ENCODE results near the gene ZNF655.
A peak's percentile ranks its signal among the peaks of the same experiment; 100 is the strongest.

The ZNF655 gene

DNA sequence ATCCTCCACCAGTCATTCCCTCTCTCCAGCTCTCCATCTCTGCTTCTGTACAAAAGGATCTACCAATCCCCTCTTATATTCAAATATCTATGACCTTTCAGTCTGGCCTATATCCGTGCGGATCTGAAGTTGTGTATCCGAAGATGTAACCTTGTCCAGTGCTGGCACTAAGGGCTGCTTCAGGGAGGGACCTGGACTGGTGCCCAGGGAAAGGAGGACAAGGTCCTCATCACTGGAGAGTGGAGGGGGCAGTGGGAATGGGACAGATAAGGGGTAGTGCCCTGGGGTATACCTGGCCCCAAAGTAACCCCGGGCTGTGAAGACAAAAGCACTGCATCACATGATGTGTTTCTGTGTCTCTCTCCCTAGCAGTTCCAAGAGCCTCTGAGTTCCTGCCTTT lies 41.4 kb downstream of the ZNF655 start:
- FAIRE-seq, result no peak
- DNase-seq (ENCODE audit: extremely low spot score, insufficient read length, low read depth), result no peak

DNA sequence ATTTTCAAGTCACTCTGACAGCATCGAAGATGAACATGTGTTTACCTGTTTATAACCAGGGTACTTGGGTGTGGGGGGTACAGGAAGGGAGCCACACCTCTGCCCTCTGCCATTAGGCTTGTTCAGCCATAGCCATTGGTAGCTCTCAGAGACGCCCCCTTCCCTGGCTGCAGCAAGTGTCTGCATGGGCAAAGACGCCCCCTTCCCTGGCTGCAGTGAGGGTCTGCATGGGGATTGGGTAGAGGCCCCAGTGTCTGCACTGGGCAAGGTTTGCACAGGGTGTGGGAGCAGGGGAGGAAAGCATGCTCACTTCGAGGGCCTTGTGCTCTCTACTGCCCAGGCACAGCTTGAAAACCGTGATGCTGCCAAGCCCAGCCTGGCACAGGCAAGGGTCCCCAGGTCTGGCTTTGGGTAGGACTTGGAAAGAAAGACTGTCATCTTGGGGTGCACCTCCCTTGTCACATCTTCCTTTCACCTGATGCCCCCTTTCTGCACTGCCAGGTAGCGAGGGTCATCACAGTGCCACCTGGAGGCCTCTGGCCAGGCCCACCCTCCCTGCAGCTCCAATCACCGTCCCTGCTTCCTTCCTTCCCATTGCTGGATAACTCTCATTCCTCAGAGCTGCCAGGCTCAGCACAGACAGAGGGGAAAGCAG lies 43.3 kb downstream of the ZNF655 start:
- DNase-seq (ENCODE audit: extremely low spot score, insufficient read length, low read depth) (no peak), FAIRE-seq (no peak)

GRCh38 chr7:99605527-99605926 lies 47.1 kb downstream of the ZNF655 start:
- no peak for FAIRE-seq
- DNase-seq (ENCODE audit: extremely low spot score, insufficient read length, low read depth), result no peak

DNA sequence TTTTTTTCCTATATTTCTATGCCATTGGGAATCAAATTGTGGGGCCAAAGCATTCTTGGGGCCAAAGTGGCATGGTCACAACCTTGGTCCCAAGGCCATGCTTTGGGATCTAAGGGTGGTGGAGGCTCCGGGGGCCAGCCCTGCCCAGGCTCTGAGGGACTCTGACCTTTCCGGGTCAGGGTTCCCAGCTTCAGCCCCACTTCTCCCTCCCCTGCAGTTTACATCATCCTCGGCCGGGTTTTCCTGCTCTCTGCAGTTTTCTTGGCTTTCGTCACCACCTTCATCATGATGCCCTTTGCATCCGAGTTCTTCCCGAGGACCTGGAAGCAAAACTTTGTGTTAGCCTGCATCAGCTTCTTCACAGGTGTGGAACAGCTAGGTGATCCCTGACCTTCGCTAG lies 48.1 kb downstream of the ZNF655 start:
- no peak for DNase-seq (ENCODE audit: extremely low spot score, insufficient read length, low read depth)
- no peak for FAIRE-seq

GRCh38 chr7:99607548-99607947 lies 49.1 kb downstream of the ZNF655 start:
- no peak for DNase-seq (ENCODE audit: extremely low spot score, insufficient read length, low read depth)
- FAIRE-seq, result no peak

DNA sequence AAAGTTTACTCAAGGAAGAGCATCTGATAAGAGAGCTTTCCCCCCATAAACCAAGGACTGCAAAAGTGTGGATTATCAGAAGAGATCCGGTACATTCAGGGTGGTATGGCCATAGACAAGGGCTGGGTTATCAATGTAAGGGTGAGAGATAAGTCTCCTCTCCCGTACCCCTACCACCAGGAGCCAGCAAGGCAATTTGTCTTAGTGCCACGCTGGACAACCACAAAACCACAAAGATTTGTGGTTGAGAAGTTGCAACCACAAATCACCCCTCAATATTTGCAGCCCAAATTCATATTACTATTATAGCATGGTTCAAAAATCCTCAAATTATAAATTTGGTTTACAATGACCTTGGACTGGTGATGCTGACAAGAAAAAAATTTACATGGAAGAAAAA lies 56.1 kb downstream of the ZNF655 start:
- FAIRE-seq (no peak), DNase-seq (ENCODE audit: extremely low spot score, insufficient read length, low read depth) (no peak)

GRCh38 chr7:99615989-99616358 lies 57.5 kb downstream of the ZNF655 start:
- no peak for DNase-seq (ENCODE audit: extremely low spot score, insufficient read length, low read depth)
- no peak for FAIRE-seq

DNA sequence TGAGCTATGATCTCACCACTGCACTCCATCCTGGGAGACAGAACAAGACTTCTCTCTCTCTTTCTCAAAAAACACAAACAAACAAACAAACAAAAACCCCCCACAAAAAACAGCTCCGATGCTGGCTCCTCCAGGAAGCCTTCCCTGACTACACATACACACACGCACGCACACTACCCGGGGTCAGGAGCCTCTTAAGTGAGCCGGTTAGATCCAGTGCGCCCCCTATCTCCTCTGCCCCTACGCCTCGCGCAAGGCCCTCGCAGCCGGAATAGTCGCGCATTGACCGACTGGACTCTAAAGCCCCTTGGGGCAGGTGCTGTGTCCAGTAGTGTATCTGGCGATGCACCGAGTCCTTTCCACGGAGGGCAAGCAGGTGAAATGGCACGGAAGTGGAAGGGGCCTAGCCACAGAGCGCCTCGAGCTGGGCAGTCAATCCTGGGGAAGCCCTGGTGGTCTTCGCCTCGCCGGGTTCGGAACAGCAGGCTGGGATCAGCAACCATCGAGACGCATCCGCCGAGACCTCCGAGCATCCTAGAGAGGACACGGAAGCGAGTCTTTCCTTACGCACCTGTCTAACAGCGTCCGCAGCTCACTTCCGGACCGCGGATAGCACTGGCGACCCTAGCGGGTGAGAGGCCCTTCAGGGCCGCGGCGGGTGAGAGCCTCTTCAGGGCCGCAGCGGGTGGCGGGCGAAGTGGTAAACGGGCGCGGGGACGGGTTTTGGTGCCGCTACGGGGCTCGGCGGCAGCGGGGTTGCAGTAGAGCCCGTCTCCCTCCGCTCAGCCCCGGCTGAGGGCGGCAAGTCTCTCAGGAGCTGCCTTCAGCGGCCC lies 58.1 kb downstream of the ZNF655 start, which contains the start of gene ZSCAN25:
TSS of gene ZSCAN25 (plus strand) at position 588 of the 833 bp plus-strand sequence. CDS start 2,661 bp downstream, outside the sequence.
- DNase-seq (ENCODE audit: extremely low spot score, insufficient read length, low read depth) (peak; percentile 93), FAIRE-seq (peak; percentile 97)

DNA sequence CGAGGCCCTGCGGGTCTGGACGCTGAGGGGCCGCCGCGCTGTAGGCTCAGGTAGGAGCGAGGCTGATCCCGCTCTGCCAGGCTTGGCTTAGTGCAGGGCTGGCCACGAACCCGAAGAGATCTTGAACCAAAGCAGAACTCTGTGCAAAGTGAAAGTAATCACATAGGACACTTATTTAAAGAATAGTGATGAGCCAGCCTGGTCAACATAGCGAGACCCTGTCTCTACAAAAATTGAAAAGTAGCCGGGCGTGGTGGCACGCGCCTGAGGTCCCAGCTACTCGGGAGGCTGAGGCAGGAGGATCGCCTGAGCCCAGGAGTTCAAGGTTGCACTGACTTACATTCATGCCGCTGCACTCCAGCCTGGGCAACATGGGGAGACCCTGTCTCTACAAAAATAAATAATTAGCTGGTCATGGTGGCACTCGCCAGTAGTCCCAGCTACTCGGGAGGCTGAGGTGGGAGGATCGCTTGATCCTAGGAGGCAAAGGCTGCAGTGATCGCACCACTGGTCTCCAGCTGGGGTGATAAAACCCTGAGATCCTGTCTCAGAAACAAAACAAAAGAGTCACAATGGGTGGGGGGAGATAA lies 58.8 kb downstream of the ZNF655 start:
- FAIRE-seq (no peak), DNase-seq (ENCODE audit: extremely low spot score, insufficient read length, low read depth) (no peak)

DNA sequence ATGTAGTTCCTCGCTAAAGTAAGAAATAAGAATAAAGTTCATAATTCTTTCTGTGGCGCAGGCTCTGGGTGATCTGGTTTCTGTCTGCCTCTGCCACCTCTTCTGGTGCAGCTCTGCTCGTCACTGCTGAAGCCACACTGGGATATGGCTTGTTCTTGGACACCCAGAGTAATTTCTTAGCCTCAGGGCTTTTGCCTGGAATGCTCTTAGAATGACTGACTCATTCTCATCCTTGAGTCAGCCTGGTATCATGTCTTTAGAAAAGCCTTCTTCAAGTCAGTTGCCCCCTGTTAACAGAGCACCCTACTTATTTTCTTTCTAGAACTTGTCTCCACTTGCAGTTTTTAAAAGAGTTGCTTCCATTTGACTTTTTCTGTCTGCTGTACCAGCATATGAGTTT lies 60.3 kb downstream of the ZNF655 start:
- DNase-seq (ENCODE audit: extremely low spot score, insufficient read length, low read depth) (no peak), FAIRE-seq (no peak)

DNA sequence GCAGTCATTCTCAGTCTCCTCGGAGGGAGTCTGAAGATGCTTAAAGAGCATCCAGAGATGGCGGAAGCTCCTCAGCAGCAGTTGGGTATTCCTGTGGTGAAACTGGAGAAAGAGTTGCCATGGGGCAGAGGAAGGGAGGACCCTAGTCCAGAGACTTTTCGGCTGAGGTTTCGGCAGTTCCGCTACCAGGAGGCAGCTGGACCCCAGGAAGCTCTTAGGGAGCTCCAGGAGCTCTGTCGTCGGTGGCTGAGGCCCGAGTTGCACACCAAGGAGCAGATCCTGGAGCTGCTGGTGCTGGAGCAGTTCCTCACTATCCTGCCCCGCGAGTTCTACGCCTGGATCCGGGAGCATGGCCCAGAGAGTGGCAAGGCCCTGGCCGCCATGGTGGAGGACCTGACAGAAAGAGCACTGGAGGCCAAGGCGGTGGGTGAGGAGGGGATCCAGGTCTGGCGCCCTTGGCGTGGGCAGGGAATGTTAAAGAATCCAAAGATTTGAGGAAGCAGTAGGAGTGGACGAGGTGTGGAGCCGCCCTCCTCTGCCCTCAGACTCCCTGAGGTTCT lies 61.2 kb downstream of the ZNF655 start:
- no peak for FAIRE-seq
- DNase-seq (ENCODE audit: extremely low spot score, insufficient read length, low read depth), result no peak

DNA sequence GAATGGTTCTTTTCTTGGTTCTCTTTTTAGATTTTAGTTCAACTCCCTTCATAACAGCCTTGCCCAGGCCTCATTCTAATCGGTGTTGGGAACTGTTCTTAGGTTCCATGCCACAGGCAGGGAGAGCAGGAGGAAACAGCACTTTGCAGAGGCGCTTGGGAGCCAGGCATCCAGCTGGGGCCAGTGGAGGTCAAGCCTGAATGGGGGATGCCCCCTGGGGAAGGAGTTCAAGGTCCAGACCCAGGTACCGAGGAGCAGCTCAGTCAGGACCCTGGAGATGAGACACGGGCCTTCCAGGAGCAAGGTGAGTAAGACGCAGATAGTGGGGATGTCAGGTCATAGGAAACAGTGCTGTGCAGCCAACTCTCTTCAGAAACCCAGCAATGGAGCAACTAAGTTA lies 62.8 kb downstream of the ZNF655 start:
- DNase-seq (ENCODE audit: extremely low spot score, insufficient read length, low read depth) (no peak), FAIRE-seq (no peak)

GRCh38 chr7:99622596-99622995 lies 64.2 kb downstream of the ZNF655 start:
- DNase-seq (ENCODE audit: extremely low spot score, insufficient read length, low read depth) (no peak), FAIRE-seq (no peak)

DNA sequence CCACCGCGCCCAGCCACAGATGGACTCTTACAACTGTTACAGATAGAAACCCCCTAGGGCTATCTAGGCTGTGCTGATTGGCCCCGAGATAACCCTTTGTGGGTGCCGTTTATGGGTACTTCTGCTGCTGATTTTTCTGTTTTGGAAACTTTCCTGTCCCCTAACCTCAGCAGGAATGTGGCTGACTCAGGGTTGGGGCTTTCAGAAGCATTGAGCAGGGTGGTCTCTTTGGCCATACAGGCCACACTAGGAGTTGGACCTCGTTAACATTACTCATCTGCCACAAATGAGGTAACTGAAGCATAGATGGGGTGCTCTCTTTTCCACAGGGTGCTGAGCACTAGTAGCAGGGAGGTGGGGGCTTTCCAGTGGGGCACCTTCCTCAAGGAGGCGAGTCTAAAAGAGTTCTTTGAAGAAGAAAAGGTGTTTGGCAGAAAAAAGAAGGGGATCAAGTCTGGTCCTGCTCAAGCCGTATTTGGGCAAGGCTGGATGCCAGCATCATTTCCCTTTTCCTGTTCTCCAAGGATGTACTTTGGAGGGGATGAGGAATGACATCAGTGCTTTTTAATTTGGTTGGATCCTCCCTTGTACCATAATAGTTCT lies 64.8 kb downstream of the ZNF655 start:
- FAIRE-seq (no peak), DNase-seq (ENCODE audit: extremely low spot score, insufficient read length, low read depth) (no peak)

GRCh38 chr7:99623702-99624447 lies 65.4 kb downstream of the ZNF655 start:
- DNase-seq (ENCODE audit: extremely low spot score, insufficient read length, low read depth) (no peak), FAIRE-seq (no peak)

DNA sequence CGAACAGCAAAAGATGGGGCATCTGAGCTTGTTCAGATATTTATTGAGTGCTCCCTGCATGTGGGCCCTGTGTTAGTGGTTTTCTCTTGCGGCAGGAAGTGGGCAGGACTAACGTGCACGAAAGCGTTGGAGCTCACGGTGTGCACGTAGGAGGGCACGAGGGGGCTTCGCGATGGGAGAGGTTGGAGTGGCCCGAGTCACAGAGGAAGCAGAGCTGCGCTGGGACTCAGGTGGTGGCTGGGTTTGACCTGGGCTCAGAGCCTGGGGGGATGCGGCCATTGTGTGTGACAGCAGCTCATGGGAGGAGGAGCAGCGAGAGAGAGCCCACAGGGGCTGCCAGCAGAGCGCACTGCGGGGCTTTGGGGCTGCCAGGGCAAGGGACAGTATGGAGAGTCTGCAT lies 66.0 kb downstream of the ZNF655 start:
- FAIRE-seq (no peak), DNase-seq (ENCODE audit: extremely low spot score, insufficient read length, low read depth) (no peak)

- FAIRE-seq, result no peak
- DNase-seq (ENCODE audit: extremely low spot score, insufficient read length, low read depth), result no peak
These were observed 66.9 kb downstream of the ZNF655 start for GRCh38 chr7:99625321-99625720.

- no peak for FAIRE-seq
- no peak for DNase-seq (ENCODE audit: extremely low spot score, insufficient read length, low read depth)
These were observed 67.5 kb downstream of the ZNF655 start for GRCh38 chr7:99625961-99626360.

Measured in GM18507 (cell line).